ENCODE results near the gene NCLN.
"Not testable (repeated sequence)": the region's sequence is repeated elsewhere in the genome, so short reads cannot be mapped to it uniquely, and the experiment has no call there.

The NCLN gene

DNA sequence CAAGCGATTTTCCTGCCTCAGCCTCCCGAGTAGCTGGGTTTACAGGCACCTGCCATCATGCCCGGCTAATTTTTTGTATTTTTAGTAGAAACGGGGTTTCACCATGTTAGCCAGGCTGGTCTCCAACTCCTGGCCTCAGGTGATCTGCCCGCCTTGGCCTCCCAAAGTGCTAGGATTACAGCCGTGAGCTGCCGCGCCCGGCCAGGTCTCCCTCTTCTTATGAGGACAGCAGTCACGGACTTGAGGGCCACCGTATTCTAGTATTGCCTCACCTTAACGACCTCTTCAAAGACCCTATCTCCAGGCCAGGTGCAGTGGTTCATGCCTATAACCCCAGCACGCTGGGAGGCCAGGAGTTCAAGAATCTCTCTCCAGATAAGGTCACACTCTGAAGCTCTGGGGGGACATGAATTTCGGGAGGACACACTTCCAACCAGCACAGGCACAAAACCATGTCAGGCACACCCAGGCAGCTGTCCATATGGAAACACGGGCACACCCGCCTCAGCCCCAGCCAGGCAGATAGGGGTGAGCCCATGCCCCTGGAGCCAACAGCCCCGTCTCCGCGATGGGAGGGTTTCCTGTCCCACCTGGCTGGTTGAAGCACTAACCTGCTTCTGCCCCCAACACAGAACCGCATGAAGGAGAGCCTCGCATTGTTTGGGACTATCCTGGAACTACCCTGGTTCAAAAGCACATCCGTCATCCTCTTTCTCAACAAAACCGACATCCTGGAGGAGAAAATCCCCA, 28.5 kb upstream of the NCLN start:
- DNase-seq, result no peak

- no peak for DNase-seq
Measured at GRCh38 chr19:3159565-3159964, 26.2 kb upstream of the NCLN start.

DNA sequence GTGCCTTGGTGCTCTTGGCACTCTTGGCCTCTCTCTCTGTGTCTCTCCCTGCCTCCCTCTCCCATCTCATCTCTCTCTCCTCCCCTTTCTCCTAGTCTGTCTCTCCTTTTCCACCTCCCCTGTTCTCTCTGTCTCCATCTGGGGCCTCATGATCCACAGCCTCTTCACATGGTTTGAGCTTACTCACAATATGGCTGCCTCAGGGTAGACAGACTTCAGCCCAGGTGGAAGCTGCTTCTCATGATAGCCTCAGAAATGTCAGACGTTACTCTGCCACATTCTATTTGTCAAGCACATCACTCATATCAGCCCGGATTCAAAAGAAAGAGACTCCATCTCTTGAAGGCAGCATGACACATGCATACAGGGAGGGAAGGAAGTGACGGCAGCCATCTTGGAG, 25.5 kb upstream of the NCLN start:
- no peak for DNase-seq

- no peak for DNase-seq
Measured at GRCh38 chr19:3161453-3161852, 24.3 kb upstream of the NCLN start.

DNA sequence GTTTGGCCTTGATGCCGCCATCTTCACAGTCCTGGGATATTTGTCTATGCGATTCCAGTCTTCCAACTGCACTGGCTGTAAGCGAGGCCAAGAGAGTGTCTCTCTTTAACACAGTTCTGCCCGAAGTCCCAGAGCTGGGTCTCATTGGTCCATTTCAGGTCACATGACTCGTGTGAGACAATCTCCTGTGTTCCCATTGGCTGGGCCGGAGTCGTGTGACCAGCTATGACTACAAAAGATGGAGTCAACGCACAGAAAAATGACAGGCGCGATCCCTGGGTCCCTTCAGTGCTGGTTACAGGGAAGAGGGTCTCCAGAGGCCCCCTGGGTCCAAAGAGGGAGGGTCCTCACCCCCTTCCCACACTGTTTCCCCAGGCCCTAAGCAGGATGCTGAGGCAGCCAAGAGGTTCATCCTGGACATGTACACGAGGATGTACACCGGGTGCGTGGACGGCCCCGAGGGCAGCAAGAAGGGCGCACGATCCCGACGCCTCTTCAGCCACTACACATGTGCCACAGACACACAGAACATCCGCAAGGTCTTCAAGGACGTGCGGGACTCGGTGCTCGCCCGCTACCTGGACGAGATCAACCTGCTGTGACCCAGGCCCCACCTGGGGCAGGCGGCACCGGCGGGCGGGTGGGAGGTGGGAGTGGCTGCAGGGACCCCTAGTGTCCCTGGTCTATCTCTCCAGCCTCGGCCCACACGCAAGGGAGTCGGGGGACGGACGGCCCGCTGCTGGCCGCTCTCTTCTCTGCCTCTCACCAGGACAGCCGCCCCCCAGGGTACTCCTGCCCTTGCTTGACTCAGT, 23.1 kb upstream of the NCLN start:
- peak; percentile 59 for DNase-seq

- DNase-seq, result peak; percentile 72
Measured at GRCh38 chr19:3163230-3163886, 22.4 kb upstream of the NCLN start.

DNA sequence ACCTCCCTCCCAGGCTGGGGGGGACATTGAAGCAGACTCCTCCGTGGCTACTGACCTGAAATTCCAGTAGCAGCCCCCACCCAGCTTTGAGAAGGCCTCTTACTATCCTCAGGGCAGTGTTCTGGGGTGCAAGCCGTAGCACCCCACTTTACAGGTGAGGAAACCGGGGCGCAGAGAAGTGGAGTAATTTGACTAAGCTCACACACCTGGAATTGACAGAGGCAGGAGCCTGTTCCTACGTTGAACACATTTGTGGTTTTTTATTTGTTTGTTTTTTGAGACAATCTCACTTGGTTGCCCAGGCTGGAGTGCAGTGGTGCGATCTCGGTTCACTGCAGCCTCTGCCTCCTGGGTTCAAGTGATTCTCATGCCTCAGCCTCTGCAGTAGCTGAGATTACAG, 21.8 kb upstream of the NCLN start:
- DNase-seq, result no peak

GRCh38 chr19:3167533-3168272, 18.0 kb upstream of the NCLN start:
- DNase-seq, result no peak

GRCh38 chr19:3171894-3172672, 13.6 kb upstream of the NCLN start:
- DNase-seq, result no peak

DNA sequence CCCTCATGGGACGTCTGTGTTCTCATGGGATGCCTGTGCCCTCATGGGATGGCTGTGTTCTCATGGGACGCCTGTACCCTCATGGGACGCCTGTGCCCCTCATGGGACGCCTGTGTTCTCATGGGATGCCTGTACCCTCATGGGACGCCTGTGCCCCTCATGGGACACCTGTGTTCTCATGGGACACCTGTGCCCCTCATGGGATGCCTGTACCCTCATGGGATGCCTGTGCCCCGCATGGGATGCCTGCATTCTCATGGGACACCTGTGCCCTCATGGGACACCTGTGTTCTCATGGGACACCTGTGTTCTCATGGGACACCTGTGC, 13.1 kb upstream of the NCLN start:
- not testable (repeated sequence) for DNase-seq

GRCh38 chr19:3175781-3176714, 9.7 kb upstream of the NCLN start:
- no peak for DNase-seq

- DNase-seq, result peak; percentile 65
Measured at GRCh38 chr19:3176715-3177501, 8.8 kb upstream of the NCLN start.

- peak; percentile 67 for DNase-seq
Measured at GRCh38 chr19:3178377-3178972, 7.3 kb upstream of the NCLN start, which contains the start of gene S1PR4. Gene S1PR4, plus strand, starts transcription at chr19:3178769. Its CDS starts 24 bp downstream, at chr19:3178793.

- peak; percentile 56 for DNase-seq
Measured at GRCh38 chr19:3178973-3179738, 6.6 kb upstream of the NCLN start.

DNA sequence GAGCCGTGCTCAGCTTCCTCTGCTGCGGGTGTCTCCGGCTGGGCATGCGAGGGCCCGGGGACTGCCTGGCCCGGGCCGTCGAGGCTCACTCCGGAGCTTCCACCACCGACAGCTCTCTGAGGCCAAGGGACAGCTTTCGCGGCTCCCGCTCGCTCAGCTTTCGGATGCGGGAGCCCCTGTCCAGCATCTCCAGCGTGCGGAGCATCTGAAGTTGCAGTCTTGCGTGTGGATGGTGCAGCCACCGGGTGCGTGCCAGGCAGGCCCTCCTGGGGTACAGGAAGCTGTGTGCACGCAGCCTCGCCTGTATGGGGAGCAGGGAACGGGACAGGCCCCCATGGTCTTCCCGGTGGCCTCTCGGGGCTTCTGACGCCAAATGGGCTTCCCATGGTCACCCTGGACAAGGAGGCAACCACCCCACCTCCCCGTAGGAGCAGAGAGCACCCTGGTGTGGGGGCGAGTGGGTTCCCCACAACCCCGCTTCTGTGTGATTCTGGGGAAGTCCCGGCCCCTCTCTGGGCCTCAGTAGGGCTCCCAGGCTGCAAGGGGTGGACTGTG, 5.9 kb upstream of the NCLN start:
- peak; percentile 55 for DNase-seq

- no peak for DNase-seq
Measured at GRCh38 chr19:3183721-3184641, 1.7 kb upstream of the NCLN start.

- peak; percentile 64 for DNase-seq
Measured at GRCh38 chr19:3184847-3185460, 776 bp upstream of the NCLN start.

All from activated CD4-positive, CD25-positive, alpha-beta regulatory T cell treated with anti-CD3 and anti-CD28 coated beads, Interleukin-2, amount 50 U/mL, for 72 hours (primary cell).